Hepatic stellate cell (primary cell): ENCODE results near the gene MAPK8IP3.

ENCODE experiments used
- DNase-seq: peaks from one replicate; pipeline ENCODE4 v3.0.0; 2011; ENCODE audit warnings: low spot score

MAPK8IP3 gene

DNA sequence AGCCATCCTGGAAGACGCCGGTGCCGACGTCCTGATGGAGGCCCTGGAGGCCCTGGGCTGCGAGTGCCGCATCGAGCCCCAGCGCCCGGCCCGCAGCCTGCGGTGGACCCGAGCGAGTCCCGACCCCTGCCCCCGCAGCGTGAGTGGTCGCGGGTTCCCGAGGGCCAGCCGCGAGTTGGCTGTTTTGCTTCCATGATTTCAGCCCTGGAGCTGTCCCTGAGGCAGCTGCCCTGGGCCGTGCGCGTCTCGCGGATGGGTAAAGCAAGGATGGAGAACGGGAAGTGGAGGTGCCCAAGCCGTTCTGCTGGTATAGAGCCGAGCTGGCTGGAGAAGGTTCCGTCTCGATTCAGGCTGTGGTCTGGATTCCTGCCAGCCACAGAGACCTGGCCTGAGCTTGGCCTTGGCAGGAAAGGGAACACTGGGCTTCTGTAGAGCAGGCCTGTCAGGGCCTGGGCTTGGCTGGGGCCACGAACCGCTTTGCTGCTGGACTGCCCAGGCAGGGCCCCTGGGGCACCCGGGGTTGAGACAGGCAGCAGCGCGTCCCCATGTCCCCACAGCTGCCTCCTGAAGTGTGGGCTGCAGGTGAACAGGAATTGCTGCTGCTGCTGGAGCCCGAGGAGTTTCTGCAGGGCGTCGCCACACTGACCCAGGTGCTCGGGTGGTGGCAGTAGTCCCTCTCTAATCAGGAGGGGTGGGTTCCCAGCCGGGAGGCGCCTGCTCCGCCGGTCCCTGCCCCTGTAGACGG, 67.9 kb downstream of the MAPK8IP3 start:
- peak; percentile 61 for DNase-seq

DNA sequence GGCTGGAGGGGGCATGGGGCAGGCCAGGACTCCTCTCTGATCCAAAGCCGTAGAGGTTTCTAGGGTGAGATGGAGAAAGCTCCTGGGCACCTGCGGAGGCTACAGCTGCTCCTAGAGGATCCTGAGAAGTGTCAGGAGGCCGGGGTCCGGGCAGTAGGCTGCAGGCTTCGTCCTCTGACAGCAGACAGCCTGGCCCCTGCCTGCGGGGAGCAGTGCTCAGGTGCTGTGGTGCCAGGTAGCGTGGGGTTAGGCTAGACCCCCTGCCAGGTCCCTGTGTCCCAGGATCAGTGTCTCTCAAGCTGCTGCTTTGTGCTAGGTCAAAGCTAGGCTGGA, 68.4 kb downstream of the MAPK8IP3 start:
- no peak for DNase-seq

- DNase-seq, result no peak
Observed at GRCh38 chr16:1775006-1775845, 69.2 kb downstream of the MAPK8IP3 start.

GRCh38 chr16:1775846-1776671, 70.1 kb downstream of the MAPK8IP3 start:
- no peak for DNase-seq

DNA sequence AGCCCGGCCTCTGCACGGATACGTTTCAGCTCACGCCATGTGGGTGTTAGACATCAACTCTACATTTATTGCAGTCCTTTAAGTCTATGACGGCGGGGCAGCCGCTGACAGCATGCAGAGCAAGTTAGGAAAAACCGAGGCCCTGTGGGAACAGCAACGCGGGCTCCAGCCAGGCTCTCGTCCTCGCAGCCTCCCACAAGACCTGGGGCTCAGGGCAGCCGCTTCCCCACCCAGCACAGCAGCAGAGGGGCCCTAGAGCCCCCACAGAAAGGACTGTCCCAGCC, 70.6 kb downstream of the MAPK8IP3 start:
- no peak for DNase-seq

DNA sequence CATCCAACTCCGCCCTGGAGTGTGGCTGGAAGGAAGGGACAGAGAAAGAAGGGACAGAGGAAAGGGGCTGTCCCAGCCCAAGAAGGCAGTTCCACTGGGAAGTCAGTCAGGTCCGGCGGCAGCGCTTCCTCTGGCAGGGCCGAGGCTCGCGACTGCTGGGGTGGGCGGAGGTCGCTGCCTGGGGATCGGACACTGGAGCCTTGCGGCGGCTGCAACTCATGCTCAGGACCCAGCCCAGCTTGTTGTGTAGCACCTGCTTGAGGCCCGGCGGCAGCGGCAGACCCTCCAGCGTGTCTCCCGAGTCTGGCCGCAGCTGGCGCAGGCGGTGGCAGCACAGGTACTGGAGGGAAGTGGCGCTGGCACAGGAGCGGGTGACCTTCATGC, 71.0 kb downstream of the MAPK8IP3 start:
- no peak for DNase-seq

GRCh38 chr16:1777375-1778199, 71.6 kb downstream of the MAPK8IP3 start:
- no peak for DNase-seq

- no peak for DNase-seq
Observed at GRCh38 chr16:1778200-1779179, 72.5 kb downstream of the MAPK8IP3 start.

DNA sequence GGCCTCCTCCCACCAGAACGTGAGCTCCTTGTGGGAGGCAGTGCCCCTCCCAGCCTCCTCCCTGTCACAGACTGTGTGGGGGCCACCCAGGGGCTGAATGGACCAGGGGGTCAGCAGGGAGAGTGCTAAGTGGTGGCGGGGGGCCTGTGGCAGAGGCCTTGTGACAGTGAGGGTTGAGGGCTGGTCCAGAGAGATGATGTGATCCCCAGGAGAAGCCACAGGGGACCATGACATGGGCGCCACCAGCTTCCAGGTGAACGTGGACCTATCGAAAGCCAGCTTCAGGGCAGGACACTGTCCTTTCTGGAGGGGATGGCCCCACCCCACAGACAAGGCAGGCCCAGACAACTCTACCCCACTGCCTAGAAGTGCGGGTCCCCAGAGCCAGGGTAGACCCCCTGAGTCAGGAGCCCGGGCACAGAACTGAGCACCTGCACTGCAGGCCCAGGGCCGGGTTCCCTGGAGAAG, 73.3 kb downstream of the MAPK8IP3 start:
- DNase-seq, result no peak

DNA sequence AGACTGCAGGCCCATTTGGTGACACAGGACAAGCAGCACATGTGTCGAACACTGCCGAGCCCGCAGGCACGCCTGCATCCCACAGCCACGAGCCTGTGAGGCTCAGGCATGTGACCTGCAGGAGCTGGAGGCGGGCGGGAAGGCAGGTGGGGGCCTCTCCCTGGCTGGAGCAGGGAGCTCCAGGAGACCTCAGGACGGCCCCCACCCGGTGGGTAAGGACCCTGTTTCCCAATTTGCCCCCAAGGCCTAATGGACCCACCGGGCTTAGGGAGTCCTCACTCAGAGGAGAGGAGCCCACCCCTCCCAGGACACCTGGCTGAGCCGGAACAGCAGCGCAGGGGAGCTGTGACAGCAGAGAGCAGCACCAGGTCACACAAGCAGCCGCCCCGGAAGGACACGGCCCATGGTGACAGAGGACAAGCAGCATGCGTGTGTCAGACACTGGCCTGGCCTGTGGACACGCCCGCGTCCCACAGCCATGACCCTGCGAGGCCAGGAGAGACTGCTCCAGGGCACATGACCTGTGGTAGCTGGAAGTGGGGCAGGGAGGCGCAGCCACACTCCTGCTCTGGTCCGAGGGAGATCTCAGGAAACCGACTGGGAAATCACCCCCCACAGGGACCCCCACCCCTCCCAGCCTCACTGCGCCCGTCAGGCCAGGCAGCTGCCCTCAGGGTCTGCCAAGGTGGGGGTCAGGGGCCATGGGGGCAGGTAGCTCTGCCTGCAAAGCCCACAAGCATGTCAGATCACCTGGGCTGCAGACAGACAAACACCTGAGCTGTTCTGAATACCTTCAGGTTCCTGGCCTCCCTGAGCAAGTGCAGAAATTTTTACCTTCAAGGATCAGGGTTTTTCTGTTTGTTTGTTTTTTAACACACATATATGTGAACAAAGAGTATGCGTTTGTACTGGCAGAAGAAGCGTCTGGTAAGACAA, 74.0 kb downstream of the MAPK8IP3 start:
- no peak for DNase-seq

GRCh38 chr16:1780677-1781072, 74.7 kb downstream of the MAPK8IP3 start:
- DNase-seq, result no peak

- DNase-seq, result no peak
Observed at GRCh38 chr16:1781254-1781653, 75.3 kb downstream of the MAPK8IP3 start.

- DNase-seq, result peak; percentile 59
Observed at GRCh38 chr16:1781758-1782407, 75.9 kb downstream of the MAPK8IP3 start.

DNA sequence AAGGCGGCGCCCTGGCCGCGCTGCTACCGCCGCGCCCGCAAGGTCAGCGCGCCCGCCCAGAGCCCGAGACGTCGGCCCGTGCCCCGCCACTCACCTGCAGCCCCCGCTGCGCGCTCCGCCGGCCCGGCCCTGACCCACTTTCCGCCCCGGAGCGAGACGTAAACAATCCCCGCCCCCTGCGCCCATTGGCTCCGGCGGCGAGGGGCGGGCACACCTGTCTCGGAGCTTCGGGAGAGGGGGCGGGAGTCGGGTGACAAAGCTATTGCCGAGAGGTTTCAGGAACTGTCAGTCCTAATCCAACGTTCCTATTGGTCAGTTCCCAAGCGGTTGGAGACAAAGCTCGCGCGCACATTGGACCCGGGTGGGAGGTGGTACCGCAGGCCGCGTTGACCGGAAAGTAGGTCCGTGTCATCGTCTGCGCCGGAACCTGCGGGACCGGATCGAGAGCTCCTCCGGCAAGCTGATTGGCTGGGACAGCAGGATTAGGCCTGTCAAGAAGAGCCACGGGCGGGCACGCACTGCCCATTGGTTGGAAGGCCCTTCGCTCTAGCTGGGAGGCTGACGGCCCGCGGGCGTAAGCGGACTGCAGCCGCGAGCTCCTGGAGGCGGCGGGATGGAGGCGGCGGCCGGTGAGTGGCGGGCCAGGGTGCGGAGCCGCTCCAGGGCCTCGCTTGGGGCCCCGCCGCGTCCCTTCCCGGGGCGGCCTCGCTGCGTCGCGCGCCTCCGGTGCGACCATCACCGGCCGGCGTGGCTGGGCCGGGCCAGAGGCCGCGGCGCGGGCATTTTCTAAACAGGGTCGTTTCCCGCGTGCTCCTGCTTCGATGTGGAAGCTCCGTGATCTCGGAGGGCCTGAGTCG, 76.6 kb downstream of the MAPK8IP3 start, which contains the start of the genes NUBP2 and SPSB3:
Gene NUBP2 (plus strand): TSS at position 553 of the 857 bp plus-strand sequence. CDS start 61 bp downstream, at position 614.
Gene SPSB3 (minus strand): TSS at position 164 of the 857 bp plus-strand sequence. CDS start 1,088 bp downstream, outside the sequence.
- DNase-seq, result peak; percentile 100

DNA sequence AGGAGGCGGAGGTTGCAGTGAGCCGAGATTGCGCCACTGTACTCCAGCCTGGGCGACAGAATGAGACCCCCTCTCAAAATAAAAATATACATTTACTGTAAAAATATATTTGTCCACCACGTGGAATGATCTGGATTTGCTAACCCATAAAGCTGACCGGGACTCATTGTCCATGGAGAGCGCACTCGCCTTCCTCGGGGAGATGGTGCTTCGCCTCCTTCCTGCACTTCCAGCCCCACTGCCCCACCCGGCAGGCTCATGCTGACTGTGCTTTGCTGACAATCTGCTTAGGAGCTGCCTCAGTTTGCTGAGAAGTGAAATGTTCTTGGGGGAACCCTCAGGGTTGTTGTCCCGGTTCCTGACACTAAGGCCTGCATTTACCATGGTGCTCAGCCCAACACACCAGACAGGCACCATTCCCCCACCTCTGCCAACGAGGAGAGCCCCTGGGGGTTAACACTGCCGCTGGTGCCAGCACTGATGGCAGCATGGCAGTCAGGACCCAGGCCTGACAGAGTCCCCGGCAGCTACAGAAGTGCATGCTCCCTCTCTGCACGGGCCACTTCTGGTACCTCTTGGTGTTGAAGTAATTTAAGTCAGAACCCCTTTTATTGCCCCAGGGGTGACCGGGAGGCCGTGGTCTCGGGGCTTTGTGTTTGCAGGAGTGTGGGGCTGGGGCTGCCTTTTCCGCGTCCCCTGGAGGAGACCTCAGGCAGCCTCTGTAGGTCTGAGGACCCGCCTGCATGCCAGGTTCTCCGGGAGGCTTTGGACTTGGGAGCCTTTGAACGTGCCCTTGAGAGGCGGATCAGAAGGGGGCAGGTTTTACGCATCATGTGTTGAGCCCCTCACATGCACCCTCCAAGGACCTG, 79.2 kb downstream of the MAPK8IP3 start:
- DNase-seq, result no peak

GRCh38 chr16:1785846-1786170, 79.8 kb downstream of the MAPK8IP3 start:
- no peak for DNase-seq
